Hypothalamus (tissue), 51 donors: ENCODE results near the gene CHRD.

Source experiments
- DNase-seq, 51 donors: peaks; one replicate each; lab custom pipeline; 2025; lab: John Stamatoyannopoulos, UW

The CHRD gene

DNA sequence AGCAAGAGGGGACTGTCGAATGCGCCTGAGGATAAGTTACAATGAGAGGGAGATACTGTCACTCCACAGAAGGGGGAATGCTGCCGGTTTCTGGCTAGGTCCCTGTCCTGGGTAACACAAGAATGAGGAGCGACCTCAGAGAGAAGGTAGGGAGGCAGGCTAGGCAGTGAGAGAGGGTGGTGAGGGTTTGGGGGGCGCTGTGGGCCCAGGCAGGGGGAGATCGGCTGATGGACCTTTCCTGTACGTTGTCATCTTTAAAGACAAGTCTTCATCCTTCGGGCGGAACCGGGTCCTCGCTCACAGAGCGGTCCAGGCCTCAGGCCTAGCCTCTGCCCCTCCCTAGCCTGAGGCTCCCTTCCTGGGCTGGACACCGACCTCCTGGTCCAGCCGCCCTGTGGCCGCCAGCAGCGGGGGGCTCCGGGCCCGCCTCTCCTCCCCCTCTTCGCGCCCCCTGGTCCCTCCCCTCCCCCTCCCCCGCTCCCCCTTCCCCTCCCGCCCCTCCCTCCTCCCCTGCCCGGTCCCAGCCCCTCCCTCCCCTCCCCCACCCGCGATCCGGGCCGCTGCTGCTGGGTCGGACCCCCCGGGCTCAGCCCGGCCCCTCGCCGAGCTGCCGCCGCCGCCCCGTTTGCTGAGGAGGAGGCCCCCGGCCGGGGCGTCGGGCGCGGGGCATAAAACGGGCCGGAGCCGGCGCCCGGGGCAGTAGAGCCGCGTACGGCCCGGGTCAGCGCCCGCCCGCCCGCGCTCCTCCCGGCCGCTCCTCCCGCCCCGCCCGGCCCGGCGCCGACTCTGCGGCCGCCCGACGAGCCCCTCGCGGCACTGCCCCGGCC lies at the start of gene CHRD:
TSS of gene CHRD (plus strand) at position 697 of the 827 bp plus-strand sequence. CDS start 265 bp downstream, outside the sequence.
- no peak for DNase-seq

DNA sequence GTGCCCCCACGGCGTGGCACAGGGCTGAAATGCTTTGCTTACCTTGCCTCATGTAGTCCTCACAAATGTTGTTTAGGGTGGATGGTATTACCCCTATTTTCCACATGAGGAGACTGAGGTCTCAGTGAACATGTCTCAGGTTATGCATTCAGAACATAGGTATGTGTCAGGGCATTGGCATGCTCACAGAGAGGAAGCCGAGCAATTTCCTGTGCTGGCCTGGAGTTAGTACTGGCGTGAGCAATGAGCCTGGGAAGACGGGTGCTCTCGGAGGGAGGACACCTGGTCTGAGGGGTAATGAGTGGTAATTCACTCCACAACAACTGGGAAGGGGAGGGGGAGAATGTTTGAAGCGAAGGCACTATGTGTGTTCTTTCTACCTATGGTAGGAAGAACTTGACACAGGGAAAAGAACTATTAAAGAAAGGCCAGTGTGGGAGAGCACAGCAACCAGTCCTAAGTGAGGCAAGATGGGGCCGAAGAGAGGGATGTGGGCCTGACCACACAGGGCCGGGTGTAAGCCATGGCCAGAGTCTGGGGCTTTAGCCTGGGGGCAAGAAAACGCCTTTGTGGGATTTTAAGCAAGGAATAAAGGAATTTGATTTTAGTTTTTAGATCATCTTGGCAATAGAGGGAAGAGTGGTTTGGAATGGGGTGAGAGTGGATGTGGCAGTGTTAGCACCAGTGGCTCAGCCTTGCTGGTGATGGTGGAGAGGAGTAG lies 47.3 kb upstream of the CHRD start:
- no peak for DNase-seq

DNA sequence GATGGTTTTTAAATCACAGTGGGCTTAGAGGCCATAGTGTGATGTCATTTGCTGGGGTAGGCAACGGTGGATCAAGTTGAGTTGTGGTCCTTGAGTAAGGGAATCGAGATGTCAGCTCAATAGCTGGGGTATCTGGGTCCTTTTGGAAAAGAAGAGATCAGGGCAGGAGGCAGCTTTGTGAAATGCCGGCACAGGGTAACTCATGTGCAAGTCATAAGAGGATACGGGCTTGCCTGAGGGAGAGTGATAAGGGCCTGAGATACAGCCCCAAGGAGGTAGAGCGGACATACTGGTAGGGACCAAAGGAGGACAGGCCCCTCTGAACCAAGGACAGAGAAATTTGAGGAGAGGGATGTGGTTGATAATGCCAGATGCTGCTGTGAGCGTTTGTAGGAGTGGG lies 46.7 kb upstream of the CHRD start:
- no peak for DNase-seq

DNA sequence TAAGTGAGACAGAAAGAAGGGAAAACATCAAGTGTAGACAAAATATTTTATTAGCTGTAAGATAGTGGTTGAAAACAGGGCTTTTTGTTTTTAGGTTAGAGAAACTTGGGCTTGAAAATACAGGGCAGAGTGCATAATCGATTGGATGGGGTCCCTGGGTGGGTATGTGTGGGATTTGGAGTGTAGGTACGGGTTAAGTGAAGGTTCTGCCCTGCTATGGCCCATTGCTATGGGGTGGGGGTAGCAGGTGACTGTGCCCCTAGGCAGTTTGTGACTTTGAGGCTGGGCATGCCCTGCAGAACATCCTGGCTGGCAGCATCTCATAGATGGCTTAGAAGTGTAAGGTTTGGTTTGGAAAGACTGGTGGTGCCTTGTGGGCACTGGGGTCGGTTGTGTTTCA lies 46.2 kb upstream of the CHRD start:
- no peak for DNase-seq

DNA sequence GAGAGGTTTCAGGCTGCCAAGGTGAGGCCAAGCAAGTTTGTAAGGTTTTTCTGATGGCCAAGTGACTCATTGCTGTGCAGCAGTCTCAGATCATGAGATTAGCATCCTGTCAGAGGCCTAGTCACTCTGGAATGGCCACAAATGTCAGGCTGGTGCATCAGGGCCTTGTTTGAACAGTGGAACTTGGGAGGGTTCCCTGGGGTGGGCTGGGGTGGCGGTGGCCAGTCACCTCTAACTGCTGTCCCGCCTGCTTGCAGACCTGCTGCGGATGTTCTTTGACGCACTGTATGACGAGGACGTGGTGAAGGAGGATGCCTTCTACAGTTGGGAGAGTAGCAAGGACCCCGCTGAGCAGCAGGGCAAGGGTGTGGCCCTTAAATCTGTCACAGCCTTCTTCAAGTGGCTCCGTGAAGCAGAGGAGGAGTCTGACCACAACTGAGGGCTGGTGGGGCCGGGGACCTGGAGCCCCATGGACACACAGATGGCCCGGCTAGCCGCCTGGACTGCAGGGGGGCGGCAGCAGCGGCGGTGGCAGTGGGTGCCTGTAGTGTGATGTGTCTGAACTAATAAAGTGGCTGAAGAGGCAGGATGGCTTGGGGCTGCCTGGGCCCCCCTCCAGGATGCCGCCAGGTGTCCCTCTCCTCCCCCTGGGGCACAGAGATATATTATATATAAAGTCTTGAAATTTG lies 45.2 kb upstream of the CHRD start:
- no peak for DNase-seq

DNA sequence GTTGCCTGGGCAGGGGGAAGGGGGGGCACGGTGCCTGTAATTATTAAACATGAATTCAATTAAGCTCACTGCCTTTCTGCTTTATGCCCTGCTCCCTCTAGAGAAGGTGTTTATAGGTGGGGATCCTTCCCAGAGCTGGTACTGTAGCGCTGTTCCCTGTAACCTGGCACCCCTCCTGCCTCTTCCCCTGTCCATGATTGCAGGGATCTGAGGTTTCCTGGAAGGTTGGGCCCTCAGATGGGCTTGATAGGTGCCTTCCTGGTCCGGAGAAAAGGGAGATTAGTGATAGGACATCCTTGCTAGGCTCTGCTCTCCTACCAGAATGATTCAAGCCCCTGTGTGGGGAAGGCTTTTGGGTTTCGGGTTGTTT lies 44.6 kb upstream of the CHRD start:
- DNase-seq: no peak

DNA sequence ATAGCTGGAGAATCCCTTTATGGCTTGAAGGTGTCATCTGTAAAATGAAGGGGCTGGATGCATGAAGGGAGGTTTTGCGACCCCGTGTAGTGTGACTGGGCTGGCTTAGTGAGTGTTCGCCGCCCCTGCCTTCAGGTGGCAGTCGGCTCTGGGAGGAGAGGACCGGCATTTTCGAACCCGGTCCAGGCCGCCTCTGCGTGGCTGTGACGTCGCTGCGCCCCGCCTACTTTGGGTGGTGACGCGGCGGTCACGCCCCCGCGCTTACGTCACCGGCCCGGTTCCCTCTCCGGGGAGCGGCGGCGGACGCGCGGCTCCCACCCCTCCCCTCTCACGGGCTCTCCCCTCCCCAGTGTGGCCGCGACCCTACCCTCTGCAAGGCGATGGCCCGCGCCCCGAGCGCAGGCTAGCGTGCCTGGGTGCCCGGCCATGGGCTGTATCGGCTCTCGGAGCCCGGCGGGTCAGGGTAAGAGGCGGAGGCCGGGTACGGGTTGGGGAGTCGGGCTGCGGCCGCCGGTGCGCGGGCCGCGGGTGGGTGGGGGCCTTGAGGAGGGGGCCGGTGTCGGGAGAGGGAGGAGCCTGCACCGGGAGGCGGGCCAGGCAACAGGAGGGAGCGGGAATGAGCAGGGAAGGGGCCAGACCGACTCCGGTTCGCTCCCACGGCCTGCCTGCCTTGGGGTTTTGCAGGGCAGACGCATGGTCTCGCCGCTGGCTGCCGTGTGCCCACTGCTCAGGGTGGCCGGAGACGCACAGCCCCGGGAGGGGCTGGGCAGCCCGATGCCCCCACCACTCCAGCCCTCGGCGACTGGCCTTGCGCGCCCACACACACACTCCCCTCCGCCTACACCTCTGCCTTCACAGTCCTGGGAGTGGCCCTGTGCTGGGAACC lies 44.0 kb upstream of the CHRD start:
- peak in 50 of 51 donors; percentile 48 to 93 (median 82) for DNase-seq

DNA sequence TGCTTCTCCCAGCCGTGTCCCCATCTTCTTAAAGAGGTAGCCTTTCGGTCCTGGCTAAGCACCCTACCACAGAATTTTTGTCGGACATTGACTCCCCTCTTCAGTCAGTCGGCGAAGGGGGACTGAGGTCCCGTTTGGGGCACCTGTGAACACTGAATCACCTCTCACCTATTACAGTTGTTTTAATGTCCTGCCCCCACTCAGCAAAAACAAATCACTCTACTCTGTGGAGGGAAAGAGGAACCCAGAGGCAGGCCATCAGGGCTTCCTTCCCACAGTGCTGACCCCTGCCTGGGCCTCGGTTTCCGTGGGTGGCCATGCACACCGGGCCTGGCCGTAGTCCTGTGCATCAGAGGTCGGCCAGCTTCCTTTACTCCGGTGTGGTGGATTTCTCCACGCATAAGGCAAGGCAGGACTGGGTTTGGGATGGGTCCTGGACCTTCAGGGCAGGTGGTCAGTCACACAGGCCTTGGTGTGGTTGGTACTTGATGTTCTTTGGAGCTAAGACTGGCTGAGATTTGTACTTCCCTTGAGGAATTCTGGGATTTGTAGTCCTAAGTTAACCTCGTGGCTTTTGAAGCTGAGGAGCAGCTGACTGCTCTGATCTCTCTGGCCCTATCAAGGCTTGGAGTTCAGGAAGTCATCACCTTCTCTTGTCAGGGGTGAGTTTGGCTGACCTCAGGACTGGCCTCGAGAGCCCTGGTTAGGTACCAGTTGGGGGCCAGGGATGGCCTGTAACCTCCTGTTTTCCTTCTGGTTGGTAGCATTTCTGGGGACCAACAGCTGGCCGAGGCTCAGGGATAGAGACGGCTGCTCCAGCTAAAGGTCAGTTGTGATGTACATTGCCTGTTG lies 43.1 kb upstream of the CHRD start:
- DNase-seq: peak in 28 of 51 donors; percentile 4 to 81 (median 54)

DNA sequence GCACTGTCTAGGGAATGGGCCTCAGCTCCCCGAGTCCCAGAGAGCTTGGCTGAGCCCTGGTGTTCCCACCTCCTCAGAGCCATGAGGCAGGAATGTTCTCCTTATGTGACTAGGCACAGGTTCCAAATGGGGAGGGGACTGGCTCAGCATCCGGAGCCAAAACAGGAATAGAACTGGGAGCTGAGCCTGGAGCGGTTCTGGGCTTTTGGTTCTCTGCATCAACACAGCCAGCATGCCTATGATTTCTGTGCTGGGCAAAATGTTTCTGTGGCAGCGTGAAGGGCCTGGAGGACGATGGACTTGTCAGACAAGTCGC lies 42.5 kb upstream of the CHRD start, which contains the start of gene FAM131A:
TSS of gene FAM131A (plus strand) at position 202 of the 316 bp plus-strand sequence. CDS start at position 233, 31 bp downstream.
- DNase-seq: peak in 33 of 51 donors; percentile 23 to 80 (median 56)

DNA sequence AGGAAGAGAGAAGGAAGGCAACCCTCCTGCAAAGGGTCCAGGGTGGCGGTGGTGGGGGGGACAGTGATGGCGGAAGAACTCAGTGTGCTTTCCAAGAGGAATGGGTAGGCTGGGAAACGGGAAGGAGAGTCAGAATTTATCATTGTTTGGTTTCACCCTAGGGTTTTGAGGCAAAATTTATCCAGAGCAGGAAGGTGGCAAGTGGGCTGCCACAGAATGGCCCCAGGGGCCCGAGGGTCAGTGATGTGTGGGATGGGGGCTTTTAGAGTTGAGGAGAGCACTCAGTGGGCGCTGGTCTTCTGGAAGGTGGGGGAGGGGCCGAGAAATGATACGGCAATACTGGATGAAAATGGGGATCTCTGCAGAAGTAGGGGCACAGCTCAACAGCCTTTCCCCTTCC lies 41.9 kb upstream of the CHRD start:
- DNase-seq: no peak

DNA sequence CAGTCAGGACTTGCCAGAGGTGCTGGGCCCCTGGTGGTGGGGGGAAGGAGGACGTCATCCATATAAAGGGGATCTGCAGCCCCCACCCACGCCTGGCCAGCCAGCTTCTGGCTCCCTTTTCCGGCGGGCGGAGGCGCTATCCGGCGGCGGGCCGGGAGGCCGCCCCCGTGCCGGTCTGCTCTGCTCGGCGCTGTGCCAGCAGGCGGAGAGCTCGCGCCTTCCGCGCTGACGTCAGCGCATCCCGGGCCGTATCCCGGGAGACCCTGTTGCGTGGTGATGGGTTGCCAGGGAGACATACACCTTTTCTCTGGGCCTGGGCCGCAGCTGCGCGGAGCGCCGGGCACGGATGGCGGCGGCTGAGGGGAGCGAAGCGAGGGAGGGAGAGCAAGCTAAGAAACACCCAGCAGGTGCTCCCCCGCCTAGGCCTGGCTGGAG lies 41.3 kb upstream of the CHRD start:
- peak; percentile 20 to 91 (median 82) for DNase-seq

DNA sequence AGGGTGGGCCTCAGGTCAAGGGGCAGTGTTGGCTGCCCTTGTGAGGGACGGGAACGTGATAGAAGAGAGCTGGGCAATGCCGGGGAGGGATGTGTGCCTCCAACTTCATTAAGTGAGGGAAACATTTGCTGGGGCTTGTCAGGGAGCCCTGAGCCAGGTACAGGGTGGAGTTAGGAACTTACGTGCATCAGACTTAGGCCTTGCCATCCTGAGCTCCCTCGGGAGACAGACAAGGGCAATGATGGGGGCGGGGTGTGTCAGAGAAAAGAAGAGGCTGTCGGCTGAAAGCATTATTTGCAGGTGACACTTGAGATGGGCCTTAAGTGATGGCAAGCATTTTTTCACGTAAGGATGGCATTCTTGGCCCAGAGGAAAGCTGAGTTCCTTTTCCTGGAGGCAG lies 40.9 kb upstream of the CHRD start:
- DNase-seq: peak in 2 of 51 donors; percentile 52 to 59

DNA sequence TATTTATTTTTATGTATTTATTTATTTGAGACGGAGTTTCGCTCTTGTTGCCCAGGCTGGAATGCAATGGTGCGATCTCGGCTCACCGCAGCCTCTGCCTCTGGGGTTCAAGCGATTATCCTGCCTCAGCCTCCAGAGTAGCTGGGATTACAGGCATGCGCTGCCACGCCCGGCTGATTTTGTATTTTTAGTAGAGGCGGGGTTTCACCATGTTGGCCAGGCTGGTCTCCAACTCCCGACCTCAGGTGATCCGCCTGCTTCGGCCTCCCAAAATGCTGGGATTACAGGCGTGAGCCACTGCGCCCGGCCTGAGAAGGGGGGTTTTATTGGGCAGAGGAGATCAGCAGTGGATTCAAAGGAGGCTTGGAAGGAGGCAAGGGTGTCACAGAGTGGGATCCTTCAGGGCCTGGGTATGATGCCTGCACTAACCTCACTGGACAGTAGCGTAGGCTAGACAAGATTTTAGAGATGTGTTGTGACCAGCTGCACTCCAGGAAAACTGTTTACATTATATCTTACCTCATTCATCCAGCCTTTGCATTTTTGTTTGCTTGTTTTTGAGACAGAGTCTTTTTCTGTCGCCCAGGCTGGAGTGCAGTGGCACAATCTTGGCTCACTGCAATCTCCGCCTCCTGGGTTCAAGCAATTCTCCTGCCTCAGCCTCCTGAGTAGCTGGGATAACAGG lies 40.3 kb upstream of the CHRD start:
- DNase-seq: peak in 1 of 51 donors; percentile 12

DNA sequence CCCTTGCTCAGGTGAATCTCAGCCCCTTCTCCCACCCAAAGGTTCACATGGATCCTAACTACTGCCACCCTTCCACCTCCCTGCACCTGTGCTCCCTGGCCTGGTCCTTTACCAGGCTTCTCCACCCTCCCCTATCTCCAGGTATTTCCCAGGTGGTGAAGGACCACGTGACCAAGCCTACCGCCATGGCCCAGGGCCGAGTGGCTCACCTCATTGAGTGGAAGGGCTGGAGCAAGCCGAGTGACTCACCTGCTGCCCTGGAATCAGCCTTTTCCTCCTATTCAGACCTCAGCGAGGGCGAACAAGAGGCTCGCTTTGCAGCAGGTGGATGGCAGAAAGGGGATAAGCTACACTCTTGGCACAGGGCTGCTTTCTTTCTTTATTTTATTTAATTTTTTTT lies 37.9 kb upstream of the CHRD start:
- no peak for DNase-seq

DNA sequence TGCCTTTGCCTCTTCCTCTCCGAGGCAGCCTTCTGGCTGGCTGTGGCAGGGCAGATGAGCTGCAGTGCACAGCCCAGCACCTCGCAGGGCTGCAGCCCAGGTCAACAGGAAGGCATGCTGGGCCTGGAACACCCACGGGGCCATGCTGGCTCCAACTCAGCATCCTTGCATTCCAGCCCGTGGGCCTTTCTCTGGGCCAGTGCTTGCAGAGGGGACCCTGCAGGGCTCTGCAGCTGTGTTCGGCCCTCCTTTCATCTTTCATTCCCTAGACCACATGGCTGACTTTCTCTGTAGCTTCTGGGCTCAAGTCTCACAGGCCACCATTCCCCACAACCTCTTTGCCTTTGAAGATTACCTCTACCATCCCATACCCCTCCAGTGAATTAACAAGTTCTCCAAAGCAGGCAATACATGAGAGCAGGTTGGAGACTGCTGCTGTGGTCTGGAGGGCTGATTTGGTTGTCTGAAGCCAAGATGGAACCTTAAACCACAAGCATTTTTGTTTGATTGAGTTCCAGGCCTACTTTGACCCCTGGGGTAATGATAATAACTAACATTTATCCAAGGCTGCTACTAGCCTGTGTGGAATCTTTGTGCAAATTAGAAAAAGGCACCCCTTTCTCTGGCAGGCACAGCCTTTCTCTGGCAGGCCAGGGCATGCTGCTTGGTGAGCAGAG lies 36.5 kb upstream of the CHRD start:
- DNase-seq: no peak

DNA sequence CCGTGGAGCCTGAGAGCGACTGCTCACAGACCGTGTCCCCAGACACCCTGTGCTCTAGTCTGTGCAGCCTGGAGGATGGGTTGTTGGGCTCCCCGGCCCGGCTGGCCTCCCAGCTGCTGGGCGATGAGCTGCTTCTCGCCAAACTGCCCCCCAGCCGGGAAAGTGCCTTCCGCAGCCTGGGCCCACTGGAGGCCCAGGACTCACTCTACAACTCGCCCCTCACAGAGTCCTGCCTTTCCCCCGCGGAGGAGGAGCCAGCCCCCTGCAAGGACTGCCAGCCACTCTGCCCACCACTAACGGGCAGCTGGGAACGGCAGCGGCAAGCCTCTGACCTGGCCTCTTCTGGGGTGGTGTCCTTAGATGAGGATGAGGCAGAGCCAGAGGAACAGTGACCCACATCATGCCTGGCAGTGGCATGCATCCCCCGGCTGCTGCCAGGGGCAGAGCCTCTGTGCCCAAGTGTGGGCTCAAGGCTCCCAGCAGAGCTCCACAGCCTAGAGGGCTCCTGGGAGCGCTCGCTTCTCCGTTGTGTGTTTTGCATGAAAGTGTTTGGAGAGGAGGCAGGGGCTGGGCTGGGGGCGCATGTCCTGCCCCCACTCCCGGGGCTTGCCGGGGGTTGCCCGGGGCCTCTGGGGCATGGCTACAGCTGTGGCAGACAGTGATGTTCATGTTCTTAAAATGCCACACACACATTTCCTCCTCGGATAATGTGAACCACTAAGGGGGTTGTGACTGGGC lies 35.1 kb upstream of the CHRD start:
- DNase-seq: peak in 6 of 51 donors; percentile 20 to 44 (median 30)
